NK-92 (cell line): ENCODE results near the gene MED9.

Experiments
- DNase-seq: peaks from one replicate; lab custom pipeline; 2025; ENCODE audit not compliant: unreplicated experiment; lab: John Stamatoyannopoulos, UW

Gene MED9

GRCh38 chr17:17487998-17488397 is 11.2 kb downstream of the MED9 start:
- no peak for DNase-seq

GRCh38 chr17:17491031-17491471 is 14.3 kb downstream of the MED9 start:
- no peak for DNase-seq

DNA sequence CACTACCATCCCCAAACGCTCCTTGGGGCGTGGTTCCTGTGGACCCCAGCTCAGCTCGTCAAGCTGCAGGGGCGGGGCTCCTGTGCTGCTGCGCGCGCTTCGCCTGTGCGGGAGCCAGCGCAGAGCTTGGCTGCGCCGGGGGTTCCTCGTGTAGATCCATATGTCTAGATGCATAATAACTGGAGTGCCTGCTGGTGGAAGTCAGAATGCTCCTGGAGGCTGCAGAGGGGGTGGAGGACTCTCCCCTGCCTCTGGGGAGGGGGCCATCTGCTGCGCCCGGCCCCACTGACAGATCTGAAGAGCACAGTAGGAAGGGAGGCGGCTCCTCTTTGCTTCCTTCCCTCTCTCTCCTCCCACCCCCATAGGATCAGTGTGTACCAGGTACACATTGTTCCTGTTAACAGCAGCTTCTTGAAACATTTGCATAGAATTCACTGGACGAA is 14.8 kb downstream of the MED9 start:
- no peak for DNase-seq

DNA sequence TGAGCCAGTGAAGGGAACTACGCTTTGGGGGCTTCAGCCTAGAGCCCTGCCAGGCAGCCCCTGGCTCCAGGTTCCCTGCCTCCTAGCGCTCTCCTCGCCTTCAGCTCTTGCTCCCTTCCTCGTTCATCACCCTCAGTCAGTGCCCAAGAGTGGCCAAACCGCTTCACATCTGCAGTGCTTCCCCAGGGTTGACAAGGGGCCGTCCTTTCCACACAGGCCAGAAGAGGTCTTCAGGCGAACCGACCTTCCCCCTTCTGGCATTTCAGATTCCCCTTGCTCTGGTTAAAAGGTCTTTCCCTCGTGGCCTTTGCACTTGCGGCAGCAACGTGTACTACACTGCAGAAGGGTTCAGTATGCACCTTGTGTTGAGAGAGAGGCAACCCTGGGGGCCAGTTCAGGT is 15.3 kb downstream of the MED9 start:
- DNase-seq, result no peak

DNA sequence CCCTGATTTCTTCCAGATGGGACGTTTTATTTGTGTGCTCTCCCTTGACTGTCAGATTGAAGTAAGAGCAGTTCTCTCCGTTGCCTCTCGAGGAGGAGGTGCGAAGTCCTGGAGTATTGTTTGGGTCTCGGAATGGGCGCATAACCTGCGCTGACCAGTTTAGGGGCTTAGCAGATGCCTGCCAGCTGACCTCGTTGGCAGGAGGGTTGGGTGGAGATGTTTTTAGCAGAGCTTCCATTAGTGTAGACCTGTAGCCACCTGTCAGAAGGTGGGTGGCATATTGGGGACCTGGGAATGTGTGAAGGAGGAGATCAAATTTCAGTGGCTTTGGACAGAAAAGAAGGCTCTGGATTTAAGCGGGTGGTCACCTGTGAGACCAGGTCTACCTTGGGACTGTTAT is 15.8 kb downstream of the MED9 start:
- no peak for DNase-seq

DNA sequence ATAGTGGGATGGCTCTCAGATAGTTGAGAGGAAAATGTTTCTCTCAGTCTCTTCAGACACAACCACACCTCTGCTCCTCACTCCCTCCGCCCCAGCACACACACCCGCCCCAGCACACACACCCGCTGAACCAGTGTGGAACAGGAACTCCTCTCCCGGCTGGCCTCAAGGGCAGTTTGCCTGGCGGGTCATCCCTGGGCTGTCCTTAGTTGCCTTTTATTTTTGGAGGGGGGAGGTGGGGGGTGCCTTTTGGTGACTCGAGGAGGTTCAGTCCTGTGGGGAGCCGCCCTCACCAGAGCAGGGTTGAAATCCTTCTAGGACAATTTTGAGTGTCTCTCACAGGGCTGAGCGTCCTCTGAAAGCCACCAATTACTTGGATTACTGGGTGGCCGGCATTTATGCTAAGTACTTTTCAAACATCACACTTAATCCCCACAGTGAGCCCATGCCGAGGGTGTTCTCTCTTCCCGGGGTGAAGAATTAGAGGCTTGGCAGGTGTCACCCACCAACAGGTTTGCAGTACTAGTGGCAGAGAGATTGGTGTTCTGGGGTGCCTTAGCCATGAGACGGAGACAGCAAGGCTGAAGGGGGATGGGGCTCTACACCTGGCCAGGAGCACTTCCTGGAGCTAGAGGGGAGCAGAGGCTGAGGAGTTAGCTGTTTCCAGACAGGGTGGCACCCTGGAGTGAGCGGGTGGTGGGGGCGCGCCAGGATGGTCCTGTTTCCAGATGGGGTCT is 16.6 kb downstream of the MED9 start:
- no peak for DNase-seq

GRCh38 chr17:17493986-17494466 is 17.2 kb downstream of the MED9 start:
- no peak for DNase-seq

DNA sequence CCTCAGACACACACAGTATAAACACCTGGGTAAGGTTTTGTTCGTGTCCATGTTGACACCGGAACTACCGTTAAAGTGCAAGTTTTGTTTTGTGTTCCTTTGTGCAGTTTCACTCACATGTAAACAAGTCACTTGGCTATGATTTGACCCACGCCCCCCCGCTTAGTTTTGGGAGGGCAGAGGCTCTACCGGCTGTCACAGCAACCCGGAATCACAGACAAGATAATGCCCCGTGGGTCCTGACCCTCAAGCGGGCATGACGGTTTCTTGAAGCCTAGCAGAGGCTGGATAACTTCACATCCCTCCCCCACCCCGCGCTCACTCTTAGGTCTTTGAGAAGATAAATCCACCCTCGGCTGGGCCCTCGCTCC is 17.7 kb downstream of the MED9 start:
- DNase-seq, result no peak

DNA sequence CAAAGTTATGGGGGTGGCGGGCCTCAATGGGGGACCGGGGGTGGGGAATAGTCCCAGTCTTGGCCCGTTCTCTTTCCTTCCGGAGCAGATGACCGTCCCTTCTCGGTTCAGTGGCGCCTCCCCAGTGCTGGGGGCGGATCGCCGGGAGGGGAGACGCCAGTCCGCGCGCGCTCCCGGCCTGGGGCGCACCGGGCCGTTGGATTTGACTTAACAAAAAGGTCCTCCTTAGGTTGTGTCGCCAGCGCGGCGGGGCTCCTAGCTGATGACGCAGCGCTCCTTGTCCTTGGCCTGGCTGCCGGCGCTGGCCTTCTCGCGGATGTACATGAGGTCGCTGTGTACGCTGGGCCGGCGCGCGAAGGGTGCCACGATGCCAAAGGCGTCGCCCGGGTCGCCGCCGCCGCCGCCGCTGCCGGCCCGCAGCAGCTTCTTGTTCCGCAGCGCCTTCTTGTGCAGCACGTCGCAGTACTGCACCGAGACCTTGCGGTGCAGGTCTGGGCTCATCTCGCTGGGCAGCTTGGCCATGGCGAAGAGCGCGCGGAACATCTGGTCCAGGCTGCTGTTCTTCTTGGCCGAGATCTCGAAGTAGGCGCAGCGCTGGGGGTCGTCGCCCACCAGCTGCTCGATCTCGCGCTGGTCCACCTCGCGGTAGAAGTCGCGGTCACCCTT is 18.2 kb downstream of the MED9 start:
- DNase-seq, result no peak

GRCh38 chr17:17495536-17496188 is 18.9 kb downstream of the MED9 start:
- no peak for DNase-seq

- DNase-seq, result no peak
Observed at GRCh38 chr17:17496189-17497064, 19.6 kb downstream of the MED9 start, which contains the start of gene RASD1. RASD1 (minus strand) TSS chr17:17496395; CDS start chr17:17496181, 214 bp downstream.

GRCh38 chr17:17497065-17497844 is 20.5 kb downstream of the MED9 start:
- DNase-seq, result no peak

- DNase-seq, result no peak
Observed at GRCh38 chr17:17497845-17498520, 21.2 kb downstream of the MED9 start.

DNA sequence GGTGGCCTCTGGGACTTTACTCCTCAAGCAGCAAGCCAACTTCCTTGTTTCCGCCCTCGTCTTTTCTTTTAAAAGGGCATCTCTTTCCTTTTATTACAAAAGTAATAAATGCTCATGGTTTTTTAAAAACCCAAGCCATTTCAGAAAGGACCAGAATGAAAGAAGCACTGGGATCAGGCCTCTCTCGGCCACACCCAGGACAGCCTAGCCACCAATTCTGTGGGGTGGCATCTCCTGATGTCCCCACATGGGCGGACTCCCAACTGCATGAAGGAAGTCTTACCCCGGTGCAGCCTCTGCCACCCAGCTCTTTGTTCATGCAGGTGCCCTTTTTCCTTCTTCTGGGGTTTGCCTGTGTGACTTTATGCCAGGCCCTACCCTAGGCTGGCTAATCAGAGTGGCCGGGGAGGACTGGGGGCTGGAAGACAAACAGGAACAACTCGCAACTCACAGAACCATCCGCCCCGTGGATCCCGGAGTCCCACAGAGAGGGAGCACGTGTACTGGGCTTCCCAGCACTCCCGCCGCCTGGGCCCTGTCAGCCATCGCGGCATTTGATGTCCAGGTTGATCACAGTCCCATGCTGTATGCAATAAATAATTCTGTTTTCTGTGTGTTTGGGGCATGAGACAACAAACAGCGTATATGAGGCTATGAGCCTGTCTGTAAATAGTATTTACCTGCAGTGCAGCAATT is 22.0 kb downstream of the MED9 start:
- DNase-seq, result no peak

GRCh38 chr17:17499402-17500145 is 22.8 kb downstream of the MED9 start:
- no peak for DNase-seq

- no peak for DNase-seq
Observed at GRCh38 chr17:17500999-17501605, 24.3 kb downstream of the MED9 start.

DNA sequence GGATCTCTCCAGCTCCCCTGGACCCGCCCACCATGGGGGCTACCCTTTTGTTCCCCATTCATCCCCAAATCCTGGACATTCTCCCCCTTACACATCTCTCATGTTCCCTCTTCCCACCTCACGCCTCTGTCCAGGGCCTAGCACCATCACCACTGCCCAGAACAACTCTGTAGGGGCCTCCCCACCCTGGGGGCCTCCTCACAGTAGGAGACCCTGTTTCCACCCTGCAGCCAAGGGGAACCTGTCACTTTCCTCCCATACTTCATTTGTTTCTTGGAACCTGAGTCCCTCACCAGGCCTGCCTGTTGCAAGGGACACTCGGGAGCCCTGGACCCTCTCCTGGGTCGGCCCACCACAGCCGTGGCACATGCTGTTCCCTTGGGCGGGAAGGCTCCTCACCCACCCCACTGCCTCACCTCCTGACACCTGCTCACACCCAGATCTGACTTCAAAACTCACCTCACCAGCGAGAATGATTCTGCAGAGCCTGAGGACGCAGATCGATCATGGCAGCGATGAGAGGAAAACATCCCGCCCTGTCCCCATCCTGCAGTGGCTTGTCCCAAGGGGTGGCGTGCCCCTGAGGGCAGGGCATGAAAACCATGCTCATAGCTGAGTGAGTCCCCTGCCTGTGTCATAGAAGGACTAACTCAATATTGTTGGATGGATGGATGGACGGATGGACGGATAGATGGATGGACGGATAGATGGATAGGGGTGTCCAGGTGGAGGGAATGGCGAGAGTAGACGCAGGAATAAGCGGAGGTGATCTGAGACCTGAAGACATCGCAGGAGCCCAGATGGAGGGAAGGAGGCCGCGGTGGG is 26.2 kb downstream of the MED9 start:
- DNase-seq, result no peak
